Panc1 (cell line): ENCODE results near the gene MT4.

Experiments
- CTCF ChIP-seq: fragments of 450-650 bp; IDR thresholded peaks from 2 replicates; pipeline ENCODE4 v1.5.1; 2017; ENCODE audit warnings: mild to moderate bottlenecking
- POLR2AphosphoS5 ChIP-seq: IDR thresholded peaks from 2 replicates; pipeline ENCODE4 v1.6.1; 2012; ENCODE audit warnings: mild to moderate bottlenecking, low read depth, low read length, moderate library complexity
- TCF7L2 ChIP-seq: IDR thresholded peaks from 2 replicates; pipeline ENCODE4 v1.6.1; 2011; ENCODE audit warnings: mild to moderate bottlenecking, low read depth, low read length, inconsistent platforms

GRCh38 chr16:56542039-56542438, 22.8 kb upstream of the MT4 start:
- no peak for TF ChIP-seq TCF7L2
- TF ChIP-seq CTCF: no peak
- TF ChIP-seq POLR2AphosphoS5: no peak
